NCI-H748 treated with DMSO at 0.1 percent for 48 hours (cell line): ENCODE data around the gene NUP50.

Source experiments
- DNase-seq: peaks from one replicate; lab custom pipeline; 2025; lab: John Stamatoyannopoulos, UW

The NUP50 gene

DNA sequence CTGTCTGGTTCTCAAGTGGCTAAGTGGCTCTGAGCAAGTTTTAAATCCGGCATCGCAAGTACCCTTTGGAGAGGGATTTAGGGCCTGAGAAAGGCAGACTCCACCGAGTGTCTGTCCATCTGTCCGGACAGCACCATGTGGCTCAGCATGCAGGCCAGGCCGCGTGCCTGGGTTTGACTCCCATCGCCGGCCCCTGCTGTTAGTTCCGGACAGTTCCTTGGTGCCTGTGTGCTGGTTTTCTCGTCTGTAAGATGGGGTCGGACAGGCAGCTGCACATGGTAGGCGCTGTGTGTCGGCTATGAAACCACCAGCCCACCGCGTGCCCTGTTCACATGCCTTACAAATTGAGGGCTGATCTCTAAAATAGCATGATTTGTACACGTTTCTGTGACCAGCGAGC lies 31.0 kb downstream of the NUP50 start:
- DNase-seq: no peak

DNA sequence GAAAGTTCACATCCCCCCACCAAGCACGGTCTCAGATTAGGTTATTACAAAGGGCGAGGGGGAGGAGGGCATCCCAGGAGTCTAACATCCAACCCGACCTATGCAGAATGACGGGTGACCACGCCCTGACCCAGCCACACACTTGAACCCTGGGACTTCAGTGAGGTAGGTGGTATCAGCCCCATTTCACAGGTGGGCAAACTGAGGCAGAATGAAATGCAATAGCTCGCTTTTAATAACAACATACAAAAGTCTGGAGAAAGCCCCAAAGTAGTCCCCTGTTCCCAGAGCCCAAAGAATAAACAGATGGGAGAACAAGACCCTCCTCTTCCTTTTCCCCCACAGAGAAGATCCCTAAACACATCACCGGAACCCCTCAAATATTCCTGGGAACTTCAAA lies 31.9 kb downstream of the NUP50 start:
- DNase-seq: no peak

- DNase-seq: no peak
These were observed 32.6 kb downstream of the NUP50 start for GRCh38 chr22:45196308-45196707.

DNA sequence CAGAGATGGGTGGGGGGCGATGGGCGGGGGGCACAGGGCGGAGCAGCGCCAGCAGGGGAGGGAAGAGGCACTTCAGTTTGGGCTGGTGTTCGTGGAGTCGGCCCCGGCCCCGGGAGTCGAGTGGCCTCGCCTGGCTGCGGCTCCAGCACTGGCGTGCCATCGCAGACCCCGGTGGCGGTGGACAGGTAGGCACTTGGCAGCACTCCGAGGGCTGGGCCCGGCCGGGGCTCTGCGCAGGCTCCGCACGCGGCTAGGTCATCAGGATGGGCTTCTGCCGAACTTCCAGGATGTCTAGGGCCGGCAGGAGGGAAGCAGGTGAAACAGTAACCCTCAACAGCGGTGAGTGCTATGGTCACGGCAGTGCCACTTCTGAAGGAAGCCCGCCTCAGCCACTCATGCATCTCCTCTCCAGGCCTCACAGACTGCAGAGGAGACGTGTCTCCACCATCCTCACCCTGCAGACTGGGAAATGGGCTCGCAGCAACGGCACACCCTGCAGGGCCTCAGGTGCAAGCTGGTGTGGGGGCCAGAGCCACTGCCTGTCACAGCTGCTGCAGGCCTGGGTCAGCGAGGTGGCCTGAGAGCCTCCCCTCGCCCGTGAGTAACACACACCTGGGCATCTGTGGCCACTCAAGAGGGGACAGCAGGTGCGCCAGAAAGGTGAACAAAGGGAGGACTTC lies 33.3 kb downstream of the NUP50 start:
- no peak for DNase-seq

DNA sequence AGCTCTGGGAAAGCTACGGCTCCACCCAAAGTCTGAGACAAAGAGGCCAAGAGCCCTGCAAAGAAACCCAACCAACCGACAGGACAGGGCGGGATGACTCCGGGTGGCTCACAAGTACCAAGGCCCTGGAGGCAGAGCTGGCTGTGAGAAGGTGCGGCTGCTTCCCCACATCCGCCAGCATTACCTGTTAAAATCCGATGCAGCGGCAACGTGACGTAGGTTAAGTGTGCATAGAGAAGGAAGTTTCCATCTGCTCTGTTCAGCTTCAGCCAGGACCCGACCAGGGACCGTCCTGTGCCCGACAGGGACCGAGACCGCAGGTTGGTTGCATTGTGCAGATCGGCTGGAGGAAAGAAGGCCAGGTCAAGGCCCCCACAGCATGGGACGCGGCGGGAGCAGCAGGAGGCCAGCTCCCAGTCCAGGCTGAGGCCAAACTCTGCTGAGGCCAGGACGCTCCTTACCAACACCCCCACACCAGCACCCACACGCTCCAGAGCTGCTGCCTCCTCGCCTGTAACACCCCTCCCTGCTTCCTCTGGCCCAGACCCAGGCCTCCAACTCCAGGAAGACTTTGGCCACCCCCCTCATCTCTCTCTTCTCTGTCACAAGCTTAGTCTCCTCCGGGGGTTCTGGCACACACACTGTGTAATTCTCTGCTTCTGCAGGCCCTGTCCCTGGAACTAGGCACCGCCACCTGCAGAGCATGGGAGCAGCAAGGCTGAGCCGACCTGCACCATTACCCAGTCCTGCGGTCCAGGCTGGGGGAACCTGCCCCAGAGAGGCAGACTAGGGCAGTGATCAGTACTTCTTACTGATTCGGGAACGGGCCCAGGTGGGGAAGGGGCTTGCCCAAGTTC lies 34.1 kb downstream of the NUP50 start:
- DNase-seq: no peak

- DNase-seq: no peak
These were observed 34.7 kb downstream of the NUP50 start for GRCh38 chr22:45198463-45198795.

DNA sequence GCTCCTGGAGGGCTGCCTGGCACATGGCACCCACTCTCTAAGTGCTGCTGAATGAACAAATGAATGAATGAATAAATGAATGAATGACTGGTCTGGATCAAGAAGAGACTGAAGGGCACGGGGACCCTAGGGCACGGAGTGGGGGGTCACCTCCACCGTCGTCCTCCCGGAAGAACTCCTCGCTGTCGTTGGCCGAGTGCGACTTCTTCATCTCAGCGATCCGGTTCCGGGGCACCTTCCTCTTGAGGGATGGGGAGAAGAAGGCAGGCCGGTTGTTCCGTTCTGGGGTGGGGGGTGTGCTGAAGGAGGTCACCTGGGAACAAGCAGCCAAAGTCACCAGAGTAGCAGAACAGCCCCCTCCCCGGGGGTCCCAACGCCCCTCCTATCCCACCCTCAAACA lies 36.0 kb downstream of the NUP50 start:
- no peak for DNase-seq

DNA sequence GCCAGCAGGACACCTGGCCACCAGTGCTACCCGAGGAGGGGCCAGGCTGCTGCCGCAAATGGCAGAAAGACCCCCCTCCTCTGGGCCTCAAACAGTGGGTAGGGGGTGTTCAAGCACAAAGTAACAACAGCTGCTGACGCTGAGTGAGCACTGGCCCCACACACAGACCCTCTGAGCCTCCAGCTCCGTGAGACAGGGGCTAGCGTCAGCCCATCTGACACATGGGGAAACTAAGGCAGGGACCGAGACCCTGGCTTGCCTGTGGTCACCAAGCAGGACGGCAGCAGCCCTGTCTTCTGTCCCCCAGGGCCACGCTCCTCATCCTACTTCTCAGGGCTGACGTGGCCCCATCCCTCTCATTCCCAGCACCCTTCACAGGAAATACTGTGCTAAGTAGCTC lies 36.5 kb downstream of the NUP50 start:
- DNase-seq: no peak

DNA sequence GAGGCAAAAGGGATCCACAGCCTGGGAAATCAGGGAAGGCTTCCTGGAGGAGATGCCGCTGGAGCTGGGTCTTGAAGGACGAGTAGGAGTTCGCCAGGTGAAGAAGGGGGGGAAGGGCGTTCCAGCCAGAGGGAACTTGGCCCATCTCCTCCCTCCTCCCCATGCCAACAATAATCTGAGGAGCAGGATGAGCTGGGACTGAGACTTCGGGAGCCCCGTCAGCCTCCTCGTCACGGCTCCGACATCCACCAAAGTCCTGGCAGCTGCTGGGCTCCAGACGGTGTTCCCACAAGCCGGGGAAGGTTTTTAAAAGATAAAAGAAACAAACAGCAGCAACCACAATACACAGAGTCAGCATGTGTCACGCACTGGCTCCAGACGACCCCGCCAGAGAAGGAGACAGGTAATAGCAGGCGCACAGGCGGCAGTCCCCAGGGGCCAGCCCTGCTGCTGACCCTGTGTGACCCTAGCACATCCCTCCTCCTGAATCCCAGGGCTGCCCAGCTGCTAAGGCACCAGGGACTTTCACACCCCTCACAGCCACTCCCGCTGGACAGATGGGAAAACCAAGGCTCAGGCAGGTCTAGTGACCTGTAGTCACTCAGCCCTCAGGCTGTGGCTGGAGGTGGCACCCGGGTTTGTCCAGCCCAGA lies 37.3 kb downstream of the NUP50 start:
- DNase-seq: no peak

DNA sequence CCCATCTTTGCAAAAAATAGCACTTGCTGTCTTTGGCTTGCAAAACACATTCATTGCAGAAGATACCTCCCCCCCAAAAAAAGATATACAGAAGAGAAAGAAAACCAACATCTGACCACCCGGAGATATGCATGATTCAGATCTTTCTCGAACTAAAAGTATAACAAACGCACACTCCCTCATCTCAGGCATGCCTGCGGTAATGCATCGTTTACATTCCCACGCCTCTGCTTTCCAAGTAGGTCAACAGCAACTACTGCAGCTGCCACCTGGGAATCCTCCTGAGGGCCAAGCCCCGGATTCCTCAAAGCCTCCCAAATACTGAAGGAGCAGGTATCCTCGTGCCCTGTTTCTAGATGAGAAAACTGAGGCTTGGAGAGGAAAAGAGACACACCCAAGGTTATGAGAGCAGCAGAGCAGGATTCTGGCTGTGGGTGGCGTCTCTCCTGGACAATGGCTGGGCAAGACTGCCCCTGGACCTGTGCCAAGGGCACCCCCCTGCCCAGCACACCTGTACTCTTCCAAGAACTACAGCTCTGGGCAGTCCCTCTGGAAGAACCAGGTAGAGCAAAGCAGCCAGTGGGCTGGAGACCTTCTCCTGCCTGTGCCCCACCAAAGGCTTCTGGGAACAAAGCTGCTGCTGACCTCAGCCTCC lies 38.1 kb downstream of the NUP50 start:
- no peak for DNase-seq

DNA sequence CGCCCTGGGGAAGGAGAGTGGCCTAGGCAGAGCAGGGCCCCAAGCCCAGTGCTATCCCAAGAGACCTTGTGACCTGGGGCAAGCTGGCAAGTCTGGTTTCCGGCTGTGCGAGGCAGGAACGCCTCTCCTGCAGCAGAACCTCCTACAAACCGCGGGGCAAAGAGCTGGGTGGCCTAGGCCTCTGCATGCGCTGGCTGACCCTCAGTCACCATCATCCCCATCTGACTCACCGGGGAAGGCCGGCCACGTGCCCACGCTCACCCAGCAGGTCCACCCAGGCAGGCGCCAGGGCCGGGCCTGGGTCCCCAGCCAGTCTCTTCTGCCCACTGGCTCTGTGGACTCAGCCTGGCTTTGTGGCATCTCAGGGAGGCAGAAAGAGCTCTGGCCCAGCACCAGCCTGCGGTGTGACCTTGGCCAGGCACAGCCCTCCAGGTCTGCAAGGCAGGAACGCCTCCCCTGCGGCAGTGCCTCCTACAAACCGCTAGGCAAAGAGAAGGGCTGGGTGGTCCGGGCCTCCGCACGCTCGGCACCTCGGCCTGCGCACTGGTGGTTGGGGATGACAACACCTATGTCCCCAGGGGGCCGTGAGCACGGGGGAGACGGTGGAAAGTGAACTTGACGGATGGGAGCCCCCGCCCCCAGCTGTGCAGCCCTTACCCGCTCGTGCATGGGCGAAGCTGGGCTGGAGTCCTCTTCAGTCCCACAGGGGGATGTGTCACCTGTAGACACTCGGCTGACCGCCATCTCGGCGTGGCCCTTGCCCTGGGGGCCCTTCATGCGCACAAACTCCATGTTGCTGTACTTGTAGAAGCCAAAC lies 38.8 kb downstream of the NUP50 start:
- DNase-seq: no peak

GRCh38 chr22:45203150-45203951 lies 39.6 kb downstream of the NUP50 start:
- DNase-seq: no peak

DNA sequence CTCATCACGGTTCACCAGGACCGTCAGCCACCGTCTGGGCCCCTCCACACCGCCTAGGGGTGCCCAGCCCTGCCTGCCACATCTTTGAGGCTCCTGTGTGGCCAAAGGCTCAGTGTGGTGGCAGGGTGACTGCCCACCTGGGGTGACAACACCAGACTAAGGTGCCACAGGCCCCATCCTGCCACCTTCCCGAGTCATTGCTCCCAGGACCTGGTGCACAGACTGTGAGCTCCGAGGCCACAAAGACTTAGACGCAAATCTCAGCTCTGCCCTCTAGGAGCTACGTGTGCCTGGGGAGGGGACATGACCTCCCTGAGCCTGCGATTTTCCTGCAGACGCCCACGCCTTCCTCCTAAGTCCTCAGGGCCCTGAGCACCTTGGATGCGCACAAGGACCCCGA lies 40.5 kb downstream of the NUP50 start:
- no peak for DNase-seq

- DNase-seq: no peak
These were observed 41.1 kb downstream of the NUP50 start for GRCh38 chr22:45204819-45205218.

- no peak for DNase-seq
These were observed 41.7 kb downstream of the NUP50 start for GRCh38 chr22:45205276-45205925.

DNA sequence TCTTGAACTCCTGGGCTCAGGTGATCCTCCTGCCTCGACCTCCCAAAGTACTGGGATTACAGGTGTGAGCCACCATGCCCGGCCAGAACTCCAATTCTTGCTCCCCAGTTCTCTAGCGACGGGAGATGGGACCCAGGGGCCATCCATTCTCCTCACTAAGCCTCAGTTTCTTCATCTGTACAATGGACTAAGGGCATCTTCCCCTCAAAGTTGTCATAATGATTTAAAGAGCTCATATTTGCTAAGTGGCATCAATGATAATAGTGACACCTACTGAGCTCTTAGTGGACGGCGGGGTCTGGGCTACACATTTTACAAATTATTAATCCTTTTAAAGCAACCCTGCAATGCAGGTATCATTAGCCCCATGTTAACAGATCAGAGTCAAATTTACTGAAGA lies 42.5 kb downstream of the NUP50 start:
- no peak for DNase-seq

DNA sequence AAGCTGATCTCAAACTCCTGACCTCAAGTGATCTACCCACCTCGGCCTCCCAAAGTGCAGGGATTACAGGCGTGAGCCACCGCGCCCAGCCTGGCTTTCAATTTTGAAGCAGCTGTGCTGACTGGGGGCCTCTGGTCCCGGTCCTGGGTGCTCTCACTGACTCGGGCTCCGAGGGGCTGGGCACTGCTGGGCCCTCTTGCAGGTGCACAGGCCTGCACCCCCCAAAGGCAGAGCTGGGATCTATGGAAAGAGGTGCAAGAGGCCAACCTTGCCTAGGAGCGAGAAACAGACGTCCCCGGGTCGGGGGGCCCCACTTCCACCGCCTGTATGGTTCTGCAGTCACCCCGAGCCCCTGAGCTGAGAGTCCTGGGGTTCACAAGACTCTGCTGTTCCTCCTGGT lies 43.8 kb downstream of the NUP50 start:
- no peak for DNase-seq

DNA sequence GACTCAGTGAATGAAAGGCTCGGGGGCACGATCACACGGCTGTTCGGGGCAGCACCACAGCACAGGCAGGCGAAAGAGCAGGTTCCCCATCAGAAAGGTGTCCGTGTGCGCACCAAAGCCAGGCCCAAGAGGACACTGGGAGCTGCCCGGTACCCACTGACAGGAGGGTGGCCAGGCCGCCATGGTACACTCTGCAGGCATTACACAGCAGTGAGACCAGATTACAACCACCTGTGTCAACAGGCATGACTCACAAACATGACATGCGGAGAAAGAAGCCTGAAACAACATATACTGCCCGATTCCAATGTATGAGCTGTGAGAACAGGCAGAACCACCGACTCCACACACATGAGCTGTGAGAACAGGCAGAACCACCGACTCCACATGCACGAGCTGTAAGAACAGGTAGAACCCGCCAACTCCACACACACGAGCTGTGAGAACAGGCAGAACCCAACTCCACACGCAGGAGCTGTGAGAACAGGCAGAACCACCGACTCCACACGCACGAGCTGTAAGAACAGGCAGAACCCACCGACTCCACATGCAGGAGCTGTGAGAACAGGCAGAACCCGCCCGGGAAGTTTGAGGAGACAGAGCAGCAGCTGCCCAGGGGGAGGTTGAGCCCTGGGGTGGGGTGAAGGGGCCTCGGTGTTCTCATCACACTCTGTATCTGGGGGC lies 44.4 kb downstream of the NUP50 start:
- DNase-seq: no peak

GRCh38 chr22:45208696-45208992 lies 44.9 kb downstream of the NUP50 start:
- no peak for DNase-seq
